Fibroblast of upper back skin (primary cell): ENCODE results near the gene FIG4.
"Not testable (repeated sequence)": the region's sequence is repeated elsewhere in the genome, so short reads cannot be mapped to it uniquely, and the experiment has no call there.

Source experiments
- DNase-seq: peaks from one replicate; pipeline ENCODE4 v3.0.0-alpha.2; 2013

FIG4 gene

GRCh38 chr6:109705258-109705657, 14.2 kb downstream of the FIG4 start:
- peak; percentile 88 for DNase-seq

- DNase-seq = no peak
These were observed 15.4 kb downstream of the FIG4 start for GRCh38 chr6:109706513-109706912.

- not testable (repeated sequence) for DNase-seq
These were observed 17.0 kb downstream of the FIG4 start for GRCh38 chr6:109708099-109708498.

GRCh38 chr6:109713097-109713496, 22.0 kb downstream of the FIG4 start:
- no peak for DNase-seq

GRCh38 chr6:109714166-109714565, 23.1 kb downstream of the FIG4 start:
- DNase-seq = no peak

DNA sequence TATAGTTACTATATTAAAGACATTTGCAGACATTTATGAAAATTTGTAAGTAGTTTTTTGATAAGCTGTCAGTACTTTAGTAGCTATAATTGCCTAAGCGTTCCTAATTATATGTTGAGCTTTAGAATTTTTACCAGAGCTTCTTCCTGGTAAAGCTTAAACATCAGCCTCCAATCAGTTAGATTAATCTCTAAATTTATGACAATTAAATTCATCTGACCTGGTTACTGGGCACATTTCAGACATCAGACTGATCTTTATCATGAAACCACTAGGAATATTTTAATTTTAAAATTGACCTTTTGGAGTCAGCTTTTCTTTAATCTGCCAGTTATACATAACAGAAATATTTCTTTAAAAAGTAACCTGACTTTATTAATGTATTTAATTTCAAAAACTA, 23.5 kb downstream of the FIG4 start:
- no peak for DNase-seq

DNA sequence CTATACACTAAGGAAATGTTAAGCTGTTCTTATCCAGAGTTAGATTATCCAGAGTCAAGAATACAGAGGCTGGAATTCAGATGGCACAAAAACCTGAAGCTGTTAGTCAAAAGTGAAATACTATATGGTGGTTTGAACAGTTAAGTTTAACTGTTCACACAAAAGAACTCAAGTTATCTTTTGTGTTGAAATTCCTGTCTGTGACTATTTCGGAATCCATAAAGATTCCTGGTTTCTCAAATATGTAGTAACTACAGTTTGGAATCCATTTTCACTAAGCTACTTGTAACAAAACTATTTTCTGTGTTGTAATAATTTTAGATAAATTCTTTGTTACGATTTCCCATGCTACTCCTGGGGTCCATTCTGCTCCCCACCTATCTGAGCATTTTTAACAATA, 24.5 kb downstream of the FIG4 start:
- DNase-seq = peak; percentile 47

DNA sequence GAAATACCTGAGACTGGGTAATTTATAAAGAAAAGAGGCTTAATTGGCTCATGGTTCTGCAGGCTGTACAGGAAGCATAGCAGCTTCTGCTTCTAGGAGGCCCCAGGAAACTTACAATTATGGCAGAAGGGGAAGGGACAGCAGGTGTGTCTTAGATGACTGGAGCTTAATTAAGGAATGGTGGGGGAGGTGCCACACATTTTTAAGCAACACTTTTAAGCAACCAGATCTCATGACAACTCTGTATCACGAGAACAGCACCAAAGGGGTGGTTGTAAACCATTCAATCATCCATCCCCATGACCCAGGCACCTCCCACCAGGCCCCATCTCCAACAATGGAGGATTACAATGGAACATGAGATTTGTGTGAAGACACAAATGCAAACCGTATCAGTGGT, 26.9 kb downstream of the FIG4 start:
- no peak for DNase-seq

- peak; percentile 35 for DNase-seq
These were observed 27.9 kb downstream of the FIG4 start for GRCh38 chr6:109718991-109719390.

DNA sequence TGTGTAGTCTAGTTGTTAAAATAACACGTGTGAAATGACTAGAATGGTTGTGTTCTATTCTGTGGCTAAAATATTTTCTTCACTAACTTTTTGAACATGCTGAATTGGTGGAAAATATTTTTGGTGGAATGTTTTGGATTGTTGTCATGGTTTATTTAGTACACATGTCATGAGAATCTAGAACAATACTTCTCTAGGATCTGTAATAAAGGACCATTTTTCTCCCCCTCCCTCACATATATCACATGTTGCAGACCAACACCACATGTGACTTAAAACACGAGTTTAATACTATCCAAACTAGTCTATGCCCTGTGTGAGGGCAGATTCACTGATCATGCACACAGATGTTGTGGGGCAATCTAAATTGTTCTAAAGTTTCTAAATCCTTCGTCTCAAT, 29.2 kb downstream of the FIG4 start:
- no peak for DNase-seq

- no peak for DNase-seq
These were observed 30.9 kb downstream of the FIG4 start for GRCh38 chr6:109722011-109722410.

DNA sequence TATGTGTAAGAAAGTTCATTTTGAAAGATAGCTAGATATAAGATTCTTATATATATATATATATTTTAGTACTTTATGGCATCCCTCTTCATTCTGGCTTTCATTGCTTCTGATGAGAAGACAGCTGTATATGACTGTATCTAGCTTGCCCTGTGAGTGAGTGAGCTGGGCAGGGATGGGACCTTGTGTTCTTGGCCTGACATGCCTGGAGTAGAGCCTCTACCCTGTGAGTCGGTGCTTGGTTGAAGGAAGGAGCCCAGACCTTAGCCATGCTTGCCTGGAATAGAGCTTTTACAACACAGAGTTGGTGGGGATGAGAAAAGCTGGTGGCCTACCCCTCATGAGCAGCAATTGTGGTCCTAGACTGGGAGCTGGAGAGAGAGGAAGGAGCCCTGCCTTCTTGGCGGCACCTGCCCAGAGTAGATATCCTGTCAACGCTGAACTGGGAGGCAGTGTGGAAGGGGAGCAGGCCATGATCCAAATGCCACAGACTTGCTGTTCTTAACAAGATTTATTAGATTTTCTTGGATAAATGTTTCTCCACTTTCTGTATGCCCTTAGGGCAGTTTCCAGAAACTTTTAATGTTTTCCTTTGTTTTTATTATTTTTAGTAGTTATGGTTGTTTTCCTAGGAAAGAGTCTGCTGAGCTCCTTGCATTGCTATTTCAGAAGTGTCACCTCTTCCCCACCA, 31.6 kb downstream of the FIG4 start:
- DNase-seq = no peak

- not testable (repeated sequence) for DNase-seq
These were observed 34.2 kb downstream of the FIG4 start for GRCh38 chr6:109725250-109725649.

- DNase-seq = peak; percentile 35
These were observed 45.4 kb downstream of the FIG4 start for GRCh38 chr6:109736273-109737025.

GRCh38 chr6:109738255-109738654, 47.2 kb downstream of the FIG4 start:
- peak; percentile 84 for DNase-seq

DNA sequence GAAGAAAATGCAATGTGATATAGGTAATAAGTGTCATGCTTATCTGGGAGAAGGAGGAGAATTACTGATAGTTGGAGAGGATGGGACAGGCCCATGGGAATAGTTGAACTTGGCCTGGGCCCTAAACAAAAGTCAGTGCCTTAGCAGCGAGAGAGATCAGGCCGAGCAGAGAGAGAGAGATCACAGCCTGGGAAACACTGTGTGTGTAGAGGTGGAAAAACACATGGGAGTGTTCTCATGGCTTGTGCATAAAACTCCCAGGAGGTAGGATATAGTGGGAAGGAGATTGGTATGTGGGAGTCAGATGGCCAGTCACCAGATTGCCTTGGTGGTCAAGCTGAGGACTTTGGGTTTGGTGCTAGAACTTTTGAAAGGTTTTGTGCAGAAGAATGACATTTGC, 47.6 kb downstream of the FIG4 start:
- no peak for DNase-seq

DNA sequence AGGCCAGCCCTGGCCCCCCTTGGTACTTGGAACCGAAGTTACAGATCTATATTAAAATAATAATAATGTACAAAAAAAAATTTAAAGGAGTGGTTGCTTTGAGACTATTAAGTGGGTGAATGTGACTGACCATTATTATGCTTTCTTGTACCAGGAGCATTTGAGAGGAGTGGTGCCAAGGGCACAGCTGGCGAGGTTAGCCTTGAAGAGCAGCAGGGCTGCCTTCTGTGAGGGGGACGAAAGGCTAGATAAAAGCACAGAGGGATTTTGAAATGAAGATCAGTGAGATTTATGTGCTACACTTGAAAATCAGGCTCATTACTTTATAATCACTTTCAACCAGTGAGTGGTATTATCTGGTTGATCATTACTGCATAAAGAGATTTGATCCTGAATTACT, 48.6 kb downstream of the FIG4 start:
- DNase-seq = no peak

DNA sequence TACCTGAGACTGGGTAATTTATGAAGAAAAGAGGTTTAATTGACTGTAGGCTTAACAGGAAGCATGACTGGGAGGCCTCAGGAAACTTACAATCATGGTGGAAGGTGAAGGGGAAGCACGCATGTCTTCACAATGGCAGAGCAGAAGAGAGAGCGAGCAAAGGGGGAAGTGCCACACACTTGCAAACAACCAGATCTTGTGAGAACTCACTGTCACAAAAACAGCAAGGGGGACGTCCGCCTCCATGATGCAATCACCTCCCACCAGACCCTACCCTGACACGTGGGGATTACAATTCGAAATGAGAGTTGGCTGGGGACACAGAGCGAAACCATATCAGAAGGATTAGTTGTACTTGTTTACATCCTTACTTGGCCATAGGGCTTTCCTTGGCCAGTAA, 49.7 kb downstream of the FIG4 start:
- no peak for DNase-seq

DNA sequence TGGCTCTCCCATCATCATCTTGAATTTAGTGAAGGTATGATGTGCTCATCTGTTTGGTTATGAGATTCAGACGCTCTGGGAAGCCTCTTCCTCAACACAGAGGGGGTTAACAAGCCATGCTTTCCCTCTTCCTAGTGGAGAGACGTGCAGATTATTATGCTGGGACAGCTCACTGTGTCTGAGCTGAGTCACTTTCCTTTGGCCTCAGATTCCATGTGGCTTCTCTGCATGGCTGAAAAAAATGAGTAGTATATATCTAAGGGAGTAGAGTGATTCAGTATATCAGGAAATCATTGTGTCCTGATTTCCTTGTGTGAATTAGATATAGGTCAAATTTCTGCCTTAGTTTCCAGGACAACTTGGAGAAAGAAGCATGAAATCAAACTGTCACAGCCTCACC, 52.6 kb downstream of the FIG4 start:
- DNase-seq = peak; percentile 83

- not testable (repeated sequence) for DNase-seq
These were observed 53.7 kb downstream of the FIG4 start for GRCh38 chr6:109744779-109745178.

- DNase-seq = no peak
These were observed 56.1 kb downstream of the FIG4 start for GRCh38 chr6:109747221-109747620.

DNA sequence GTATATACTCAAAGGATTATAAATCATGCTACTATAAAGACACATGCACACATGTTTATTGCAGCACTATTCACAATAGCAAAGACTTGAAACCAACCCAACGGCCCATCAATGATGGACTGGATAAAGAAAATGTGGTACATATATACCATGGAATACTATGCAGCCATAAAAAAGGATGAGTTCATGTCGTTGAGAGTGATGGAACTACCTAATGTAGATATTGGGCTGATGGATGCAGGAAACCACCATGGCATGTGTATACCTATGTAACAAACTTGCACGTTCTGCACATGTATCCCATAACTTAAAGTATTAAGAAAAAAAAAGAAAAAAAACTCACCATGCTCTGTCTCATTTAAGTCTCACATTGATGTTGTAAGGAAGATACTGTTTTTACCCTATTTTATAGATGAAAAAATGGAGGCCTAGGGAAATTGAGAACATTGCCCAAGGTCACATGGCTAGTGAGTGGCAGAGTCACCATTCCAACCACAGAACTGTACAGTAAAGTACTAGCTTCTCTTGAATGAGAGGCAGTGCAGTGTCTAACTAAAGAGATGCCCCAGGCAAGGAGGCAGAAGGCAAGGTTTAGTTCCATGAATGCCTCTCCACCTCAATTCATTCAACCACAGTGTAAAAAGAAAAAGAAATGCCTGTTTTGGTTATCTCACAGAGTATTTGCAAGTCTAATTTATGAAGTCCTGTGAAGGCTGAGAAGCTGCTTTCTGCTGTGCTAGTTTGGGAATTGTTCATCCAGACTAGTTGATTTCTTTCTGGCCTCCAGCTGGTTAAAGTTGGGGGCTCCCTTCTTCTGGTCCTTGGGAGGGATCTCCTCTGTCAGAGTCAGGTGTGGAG, 68.2 kb downstream of the FIG4 start:
- DNase-seq = no peak

GRCh38 chr6:109760208-109760607, 69.1 kb downstream of the FIG4 start:
- DNase-seq = no peak

GRCh38 chr6:109762166-109762565, 71.1 kb downstream of the FIG4 start:
- DNase-seq = peak; percentile 38
